Measurements from ENCODE around the gene CFHR2. TPM values are rescaled to one million over a fixed set of nuclear protein-coding genes. Genes with fewer than 3 reads are reported as not detected.
"Not testable (repeated sequence)": the region's sequence is repeated elsewhere in the genome, so short reads cannot be mapped to it uniquely, and the experiment has no call there.

The CFHR2 gene
- polyA plus RNA-seq, 3 donors from 2014 or later: not detected

DNA sequence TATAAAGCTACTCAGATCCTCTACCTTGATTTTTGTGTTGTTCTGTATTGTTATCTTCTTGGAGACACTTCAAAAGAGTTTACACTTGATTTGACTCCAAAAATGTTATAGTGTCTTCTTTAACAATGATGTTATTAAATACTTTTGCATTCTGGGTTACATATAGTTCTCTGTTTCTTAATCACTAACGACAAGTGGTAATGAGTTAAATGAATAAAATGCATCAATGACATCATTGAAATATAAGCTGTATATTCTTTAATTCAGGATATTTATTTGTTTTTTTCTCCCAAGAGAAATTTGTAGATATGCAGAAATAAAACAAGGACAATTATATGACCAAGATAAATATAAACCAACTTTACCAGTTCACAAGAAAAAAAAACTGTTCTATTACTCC, 26.6 kb downstream of the CFHR2 start:
- Mint-ChIP-seq H3K4me1 (no peaks in the 10 kb centered on the region), H3K27me3 (ENCODE audit: low read depth in 3 of 3) (peaks cover 0 to 4% (median 0%) of the 10 kb centered on the region in 3 donors), H3K4me3 (no peak overlapping the region)

DNA sequence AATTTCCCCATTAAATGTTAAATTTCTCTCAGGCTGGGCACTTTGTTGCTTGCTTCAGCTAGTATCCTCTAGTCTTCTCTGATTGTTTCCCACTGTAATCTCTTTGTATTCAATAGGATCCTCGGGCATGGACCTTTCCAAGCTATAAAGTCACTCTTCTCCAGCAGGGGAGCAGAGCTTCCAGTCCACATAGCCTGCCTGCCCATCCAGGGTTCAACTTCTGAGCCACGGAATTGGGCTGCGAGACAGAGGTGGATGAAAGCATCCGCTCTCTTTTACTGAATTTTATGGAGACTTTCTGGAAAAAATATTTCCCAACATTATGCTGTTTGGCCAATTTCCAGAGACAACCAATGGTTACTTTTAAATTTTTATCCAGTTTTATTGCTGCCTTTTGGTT, 32.7 kb downstream of the CFHR2 start:
- H3K9me3 Mint-ChIP-seq: peaks cover 0 to 3% (median 0%) of the 10 kb centered on the region in 6 donors
- no peak for DNase-seq
- no peak overlapping the region for H3K27ac Mint-ChIP-seq
- no peaks in the 10 kb centered on the region for H3K36me3 Mint-ChIP-seq
- no peak overlapping the region for H3K4me3 Mint-ChIP-seq
- H3K27me3 Mint-ChIP-seq (ENCODE audit: low read depth in 3 of 3): peaks cover 0 to 3% (median 0%) of the 10 kb centered on the region in 3 donors
- no peaks in the 10 kb centered on the region for H3K4me1 Mint-ChIP-seq

More for the DNA sequence above, 26.6 kb downstream of the CFHR2 start:
- H3K9me3 Mint-ChIP-seq: peaks cover 0 to 5% (median 0%) of the 10 kb centered on the region in 6 donors
- DNase-seq: no peak
- no peaks in the 10 kb centered on the region for H3K36me3 Mint-ChIP-seq
- no peak overlapping the region for H3K27ac Mint-ChIP-seq

DNA sequence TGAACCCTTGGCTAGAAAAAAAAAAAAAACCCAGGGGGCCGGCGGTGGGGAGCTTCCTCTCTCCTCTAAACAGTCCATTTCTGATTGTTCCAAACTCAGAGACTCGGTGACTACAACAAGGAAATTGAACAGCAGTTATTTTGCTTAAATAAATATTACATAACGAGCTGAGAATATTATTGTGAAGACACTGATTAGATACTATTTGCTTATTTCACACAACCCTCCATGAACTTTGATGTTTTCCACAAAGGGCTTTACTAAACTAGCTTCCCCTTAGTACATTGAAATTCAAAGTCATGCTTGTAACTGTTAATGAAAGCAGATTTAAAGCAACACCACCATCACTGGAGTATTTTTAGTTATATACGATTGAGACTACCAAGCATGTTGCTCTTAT, 33.7 kb downstream of the CFHR2 start, which contains the start of gene CFHR5:
Gene CFHR5, plus strand, starts transcription at position 279 of the 400 bp plus-strand sequence. Its CDS starts 109 bp downstream, at position 388.
- H3K4me1 Mint-ChIP-seq: no peaks in the 10 kb centered on the region
- DNase-seq: no peak
- H3K4me3 Mint-ChIP-seq: no peak within 1 kb of the TSS
- H3K27ac Mint-ChIP-seq: no peak within 1 kb of the TSS
- peaks cover 0 to 3% (median 0%) of the 10 kb centered on the region in 3 donors for H3K27me3 Mint-ChIP-seq (ENCODE audit: low read depth in 3 of 3)
- no peaks in the 10 kb centered on the region for H3K36me3 Mint-ChIP-seq
- peaks cover 0 to 3% (median 0%) of the 10 kb centered on the region in 6 donors for H3K9me3 Mint-ChIP-seq

DNA sequence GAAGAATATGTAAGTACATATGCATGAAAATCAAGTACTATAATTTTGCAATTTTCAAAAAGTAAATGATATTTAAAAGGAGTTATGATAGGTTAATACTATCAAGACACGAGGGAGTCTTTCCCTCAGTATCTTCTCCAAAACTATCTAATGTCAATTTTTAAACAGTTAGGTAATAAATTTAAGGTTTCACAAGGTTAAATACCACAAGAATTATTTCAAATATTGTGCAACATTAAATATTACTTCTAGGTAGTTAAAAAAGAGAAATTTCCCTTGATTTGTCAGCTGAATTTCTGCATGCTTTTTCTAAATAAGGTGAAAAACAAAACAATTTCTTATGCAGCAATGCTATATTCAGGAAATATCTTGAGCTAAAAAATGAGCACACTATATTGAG, 37.3 kb downstream of the CFHR2 start:
- Mint-ChIP-seq H3K36me3 (no peaks in the 10 kb centered on the region), H3K27ac (no peak overlapping the region), H3K4me1 (no peaks in the 10 kb centered on the region), H3K4me3 (no peak overlapping the region), H3K9me3 (peaks cover 0 to 3% (median under 1%) of the 10 kb centered on the region in 6 donors), H3K27me3 (ENCODE audit: low read depth in 3 of 3) (peaks cover 0 to 3% (median 0%) of the 10 kb centered on the region in 3 donors)
- DNase-seq: no peak

DNA sequence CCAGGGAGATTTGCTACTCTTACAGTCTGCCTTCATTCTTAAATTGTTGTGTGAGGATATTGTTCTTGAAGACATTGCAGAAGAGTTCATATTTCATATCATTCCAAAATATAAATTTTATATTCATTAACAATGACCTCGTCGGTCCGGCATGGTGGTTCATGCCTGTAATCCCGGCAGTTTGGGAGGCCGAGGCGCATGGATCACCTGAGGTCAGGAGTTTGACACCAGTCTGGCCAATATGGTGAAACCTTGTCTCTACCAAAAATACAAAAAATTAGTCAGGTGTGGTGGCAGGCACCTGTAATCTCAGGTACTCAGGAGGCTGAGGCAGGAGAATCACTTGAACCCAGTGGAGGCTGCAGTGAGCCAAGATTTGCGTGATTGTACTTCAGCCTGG, 38.7 kb downstream of the CFHR2 start:
- not testable (repeated sequence) for H3K27me3 Mint-ChIP-seq (ENCODE audit: low read depth in 3 of 3); H3K36me3 Mint-ChIP-seq

DNA sequence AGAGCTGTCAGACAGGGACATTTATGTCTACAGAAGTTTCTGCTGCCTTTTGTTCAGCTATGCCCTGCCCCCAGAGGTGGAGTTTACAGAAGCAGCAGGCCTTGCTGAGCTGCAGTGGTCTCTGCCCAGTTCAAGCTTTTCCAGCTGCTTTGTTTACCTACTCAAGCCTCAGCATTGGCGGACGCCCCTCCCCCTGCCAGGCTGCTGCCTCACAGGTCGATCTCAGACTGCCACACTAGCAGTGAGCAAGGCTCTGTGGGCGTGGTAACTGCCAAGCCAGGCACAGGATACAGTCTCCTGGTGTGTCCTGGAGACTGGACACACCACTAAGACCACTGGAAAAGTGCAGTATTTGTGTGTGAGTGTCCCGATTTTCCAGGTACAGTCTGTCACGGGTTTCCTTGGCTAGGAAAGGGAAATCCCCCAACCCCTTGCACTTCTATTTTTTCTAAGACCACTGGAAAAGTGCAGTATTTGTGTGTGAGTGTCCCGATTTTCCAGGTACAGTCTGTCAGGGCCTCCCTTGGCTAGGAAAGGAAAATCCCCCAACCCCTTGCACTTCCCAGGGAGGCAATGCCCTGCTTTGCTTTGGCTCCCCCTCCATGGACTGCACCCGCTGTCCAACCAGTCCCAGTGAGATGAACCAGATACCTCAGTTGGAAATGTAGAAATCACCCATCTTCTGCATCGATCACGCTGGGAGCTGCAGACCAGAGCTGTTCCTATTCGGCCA, 48.5 kb downstream of the CFHR2 start:
- H3K27me3 Mint-ChIP-seq (ENCODE audit: low read depth in 3 of 3); H3K4me3 Mint-ChIP-seq; H3K4me1 Mint-ChIP-seq; H3K27ac Mint-ChIP-seq; DNase-seq; H3K36me3 Mint-ChIP-seq: not testable (repeated sequence)
- H3K9me3 Mint-ChIP-seq: peaks cover 0 to 15% (median 6%) of the 10 kb centered on the region in 6 donors

More for the DNA sequence above, 38.7 kb downstream of the CFHR2 start:
- not testable (repeated sequence) for DNase-seq, H3K4me1 Mint-ChIP-seq, H3K9me3 Mint-ChIP-seq, H3K27ac Mint-ChIP-seq, H3K4me3 Mint-ChIP-seq

DNA sequence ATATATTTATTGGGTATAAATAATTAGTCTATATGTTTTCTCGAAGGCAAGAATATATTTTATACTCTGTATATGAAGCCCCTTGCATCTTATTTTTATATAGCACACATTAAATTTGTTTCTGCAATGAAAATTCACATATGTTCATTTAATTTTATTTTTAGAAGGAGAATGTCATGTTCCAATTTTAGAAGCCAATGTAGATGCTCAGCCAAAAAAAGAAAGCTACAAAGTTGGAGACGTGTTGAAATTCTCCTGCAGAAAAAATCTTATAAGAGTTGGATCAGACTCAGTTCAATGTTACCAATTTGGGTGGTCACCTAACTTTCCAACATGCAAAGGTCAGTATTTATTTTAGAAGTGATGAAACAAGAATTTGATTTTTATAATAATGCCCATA, 50.4 kb downstream of the CFHR2 start:
- Mint-ChIP-seq H3K9me3 (peaks cover 0 to 14% (median 4%) of the 10 kb centered on the region in 6 donors), H3K4me1 (no peaks in the 10 kb centered on the region), H3K27me3 (ENCODE audit: low read depth in 3 of 3) (peaks cover 0 to 2% (median 2%) of the 10 kb centered on the region in 3 donors), H3K27ac (no peak overlapping the region), H3K4me3 (no peak overlapping the region), H3K36me3 (no peaks in the 10 kb centered on the region)
- no peak for DNase-seq

DNA sequence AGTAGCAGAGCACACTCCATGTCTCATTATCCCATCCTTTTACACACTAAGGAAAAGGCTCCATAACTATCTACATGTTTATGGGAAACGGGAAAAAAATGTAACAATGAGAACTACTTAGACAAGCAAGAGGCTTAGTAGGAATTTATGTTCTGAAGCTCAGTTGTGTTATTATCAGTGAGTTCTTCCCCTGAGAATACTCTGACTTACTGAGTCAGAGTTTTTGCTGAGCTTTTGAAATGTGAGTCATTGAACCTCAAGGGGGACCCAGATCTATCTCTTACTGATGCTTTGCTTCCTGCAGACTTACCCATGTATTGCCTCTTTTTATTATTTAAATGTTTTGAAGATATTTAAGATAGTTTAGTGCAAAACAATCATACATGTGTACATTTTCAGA, 53.9 kb downstream of the CFHR2 start:
- Mint-ChIP-seq H3K27me3 (ENCODE audit: low read depth in 3 of 3) (peaks cover 0 to 2% (median 2%) of the 10 kb centered on the region in 3 donors), H3K36me3 (no peaks in the 10 kb centered on the region), H3K9me3 (peaks cover 0 to 2% (median 0%) of the 10 kb centered on the region in 6 donors), H3K4me1 (no peaks in the 10 kb centered on the region), H3K27ac (no peak overlapping the region), H3K4me3 (no peak overlapping the region)
- DNase-seq: no peak

DNA sequence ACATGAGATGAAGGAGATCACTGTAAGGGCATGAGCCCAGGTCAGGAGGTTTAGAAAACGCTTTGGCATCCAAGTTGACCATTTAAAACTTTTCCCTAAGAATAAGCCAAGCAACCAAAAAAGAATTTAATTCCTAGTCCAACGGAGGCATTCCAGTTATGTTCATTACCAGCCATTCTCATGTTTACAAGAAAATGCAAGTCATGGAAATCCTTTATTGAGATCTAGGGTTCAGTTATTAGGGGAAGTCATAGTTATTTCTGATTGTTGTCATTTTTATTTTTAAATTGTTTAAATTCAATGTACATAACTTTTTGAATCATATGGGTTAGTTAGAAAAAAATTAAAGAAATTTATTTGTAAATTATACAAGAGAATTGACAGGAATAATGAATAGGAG, 58.3 kb downstream of the CFHR2 start:
- Mint-ChIP-seq H3K9me3 (peaks cover 0 to 4% (median 0%) of the 10 kb centered on the region in 6 donors), H3K36me3 (no peaks in the 10 kb centered on the region), H3K27ac (no peak overlapping the region), H3K27me3 (ENCODE audit: low read depth in 3 of 3) (no peaks in the 10 kb centered on the region), H3K4me1 (no peaks in the 10 kb centered on the region), H3K4me3 (no peak overlapping the region)
- no peak for DNase-seq

DNA sequence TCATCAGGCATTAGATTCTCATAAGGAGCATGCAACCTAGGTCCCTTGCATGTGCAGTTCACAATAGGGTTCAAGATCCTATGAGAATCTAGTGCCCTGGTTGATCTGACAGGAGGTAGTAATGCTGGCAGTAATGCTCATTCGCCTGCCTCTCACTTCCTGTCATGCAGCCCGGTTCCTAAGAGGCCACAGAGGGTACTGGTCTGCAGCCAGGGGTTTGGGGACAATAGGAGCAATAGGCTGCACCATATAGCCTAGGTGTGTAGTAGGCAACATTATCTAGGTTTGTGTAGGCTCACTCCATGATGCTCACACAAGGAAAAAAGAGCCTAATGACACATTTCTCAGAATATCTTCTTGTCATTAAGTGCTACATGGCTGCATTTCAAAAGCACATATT, 59.6 kb downstream of the CFHR2 start:
- no peaks in the 10 kb centered on the region for H3K4me1 Mint-ChIP-seq
- no peak overlapping the region for H3K4me3 Mint-ChIP-seq
- H3K9me3 Mint-ChIP-seq: peaks cover 0 to 4% (median 0%) of the 10 kb centered on the region in 6 donors
- no peak for DNase-seq
- H3K36me3 Mint-ChIP-seq: no peaks in the 10 kb centered on the region
- H3K27ac Mint-ChIP-seq: no peak overlapping the region
- peaks cover 0 to 2% (median 0%) of the 10 kb centered on the region in 3 donors for H3K27me3 Mint-ChIP-seq (ENCODE audit: low read depth in 3 of 3)

DNA sequence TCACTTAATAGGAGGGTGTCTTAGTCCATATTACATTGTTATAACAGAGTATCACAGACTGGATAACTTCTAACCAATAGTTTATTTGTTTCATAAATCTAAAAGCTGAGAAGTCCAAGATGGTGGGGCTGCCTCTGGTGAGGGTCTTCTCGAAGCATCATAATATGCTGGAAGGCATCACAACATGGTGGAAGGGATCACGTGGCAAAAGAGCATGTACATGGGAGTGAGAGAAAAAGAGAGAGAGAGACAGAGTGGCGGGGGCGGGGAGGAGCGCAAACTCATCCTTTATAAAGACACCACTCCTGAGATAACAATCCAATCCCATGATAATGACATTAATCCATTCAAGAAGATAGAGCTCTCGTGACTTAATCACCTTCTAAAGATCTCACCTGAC, 65.3 kb downstream of the CFHR2 start:
- H3K27ac Mint-ChIP-seq: no peak overlapping the region
- H3K4me1 Mint-ChIP-seq: no peaks in the 10 kb centered on the region
- no peak for DNase-seq
- H3K9me3 Mint-ChIP-seq: peaks cover 0 to 20% (median 8%) of the 10 kb centered on the region in 6 donors
- H3K4me3 Mint-ChIP-seq: no peak overlapping the region
- peaks cover 0 to 4% (median 0%) of the 10 kb centered on the region in 3 donors for H3K27me3 Mint-ChIP-seq (ENCODE audit: low read depth in 3 of 3)
- H3K36me3 Mint-ChIP-seq: no peaks in the 10 kb centered on the region

Other genes with a start within 250 kb of the CFHR2 start
- not detected for gene CFHR3, start 168.9 kb upstream of the CFHR2 start, polyA plus RNA-seq
- gene CFHR1, start 124.0 kb upstream of the CFHR2 start, polyA plus RNA-seq: not detected
- gene CFHR4, start 55.7 kb upstream of the CFHR2 start, polyA plus RNA-seq: not detected
- not detected for gene CFHR5, start 33.8 kb downstream of the CFHR2 start, polyA plus RNA-seq
- gene F13B, start 123.5 kb downstream of the CFHR2 start, polyA plus RNA-seq: not detected
- gene ASPM, start 202.9 kb downstream of the CFHR2 start, polyA plus RNA-seq: under 1 TPM in 1 of 3 donors, not detected in 2; 0.30 TPM